GM12878 (cell line): ENCODE results near the gene TMED10. TPM values are rescaled to one million over a fixed set of nuclear protein-coding genes. Genes with fewer than 3 reads are reported as not detected.

Experiments used
- ATAC-seq: fragments of 200-7000 bp; cut with Tn5 transposase; 3 replicates; pipeline ENCODE4 v1.9.1; 2020; ENCODE audit warnings: mild to moderate bottlenecking, moderate library complexity
- BruUV-seq: library from RNA; stranded (reverse); fragments of 400-500 nt; replicated peaks from 2 replicates; lab custom pipeline; 2021; lab: Mats Ljungman, UMichigan
- CTCF ChIA-PET: fragments of 300-600 bp; sonication (Branson Sonifier 250); formaldehyde crosslinking; extraction: SDS; loops from one replicate; lab custom pipeline; 2021; ENCODE audit warnings: inconsistent platforms; lab: Yijun Ruan, JAX
- POLR2A ChIA-PET: fragments of 350-600 bp; formaldehyde crosslinking; extraction: SDS; loops from one replicate; lab custom pipeline; 2021; ENCODE audit warnings: inconsistent platforms; lab: Charles Lee
- RAD21 ChIA-PET: fragments of 300-600 bp; sonication (Branson Sonifier 250); formaldehyde crosslinking; loops from one replicate; lab custom pipeline; 2023; ENCODE audit warnings: antibody characterized with exemption; ENCODE audit not compliant: unreplicated experiment; lab: Charles Lee
- SMC1A ChIA-PET: fragments of 300-600 bp; sonication (Branson Sonifier 250); formaldehyde crosslinking; loops from one replicate; lab custom pipeline; 2023; ENCODE audit not compliant: unreplicated experiment, uncharacterized antibody; lab: Charles Lee
- DNase-seq: peaks from one replicate; pipeline ENCODE4 v3.0.0-alpha.2; 2011; ENCODE audit warnings: low read depth, low spot score
- FAIRE-seq: peaks from 3 replicates; lab custom pipeline; 2011; peaks lifted over from hg19 to GRCh38; lab: Jason Lieb, UNC
- H2AFZ ChIP-seq: 2 replicates; pipeline ENCODE4 v1.6.0; 2011; ENCODE audit warnings: low read depth, low read length, control low read depth; ENCODE audit not compliant: control insufficient read depth
- H3K27ac ChIP-seq: 2 replicates; pipeline ENCODE4 v1.5.1; 2011; ENCODE audit warnings: control low read depth; ENCODE audit not compliant: control insufficient read depth, insufficient read depth
- H3K27me3 ChIP-seq, 2 experiments: replicated peaks in 1 of 2; 2 replicates each; pipeline versions ENCODE4 v1.6.0 to v1.6.1; 2011; ENCODE audit warnings: low read length in 1 of 2; ENCODE audit not compliant: control insufficient read depth in 2 of 2, insufficient read depth in 2 of 2
- H3K36me3 ChIP-seq, 2 experiments: 2 replicates each; pipeline ENCODE4 v1.5.1; 2011; ENCODE audit warnings: low read length in 1 of 2; ENCODE audit not compliant: control insufficient read depth in 2 of 2, insufficient read depth in 2 of 2
- H3K4me1 ChIP-seq: 2 replicates; pipeline ENCODE4 v1.6.1; 2011; ENCODE audit warnings: mild to moderate bottlenecking, low read length, moderate library complexity, mixed read lengths; ENCODE audit not compliant: control insufficient read depth, insufficient read depth
- H3K4me2 ChIP-seq: 2 replicates; pipeline ENCODE4 v1.6.0; 2011; ENCODE audit warnings: control low read depth; ENCODE audit not compliant: control insufficient read depth, insufficient read depth
- H3K4me3 ChIP-seq: fragments of 200-600 bp; sonication (generic); 2 replicates; pipeline ENCODE4 v1.5.1; 2016
- H3K79me2 ChIP-seq: 2 replicates; pipeline ENCODE4 v1.6.0; 2011; ENCODE audit warnings: low read length; ENCODE audit not compliant: control insufficient read depth, insufficient read depth
- H3K9ac ChIP-seq: 2 replicates; pipeline ENCODE4 v1.8.0; 2011; ENCODE audit warnings: low read length, control low read depth, mixed read lengths; ENCODE audit not compliant: control insufficient read depth, insufficient read depth
- H3K9me3 ChIP-seq: replicated peaks from 3 replicates; pipeline ENCODE4 v1.5.1; 2011; ENCODE audit warnings: mild to moderate bottlenecking, low read length; ENCODE audit not compliant: control insufficient read depth, insufficient read depth
- H4K20me1 ChIP-seq: 2 replicates; pipeline ENCODE4 v1.6.0; 2011; ENCODE audit not compliant: control insufficient read depth, insufficient read depth
- ATF2 ChIP-seq: IDR thresholded peaks from 2 replicates; pipeline ENCODE4 v1.6.1; 2012; ENCODE audit warnings: low read length, inconsistent platforms
- EED ChIP-seq: sonication (generic); IDR thresholded peaks from 2 replicates; pipeline ENCODE4 v1.6.1; 2016; ENCODE audit warnings: antibody characterized with exemption, low read depth
- ETV6 ChIP-seq, 2 experiments: fragments of 450-650 bp in 1 of 2; IDR thresholded peaks in 1 of 2; conservative IDR thresholded peaks in 1 of 2; 2 replicates each; pipeline ENCODE4 v1.6.1; 2014; ENCODE audit warnings: antibody characterized with exemption in 1 of 2, borderline replicate concordance in 1 of 2, low read depth in 1 of 2, mild to moderate bottlenecking in 1 of 2, moderate library complexity in 1 of 2
- HCFC1 ChIP-seq: fragments of 150-350 bp; IDR thresholded peaks from 2 replicates; pipeline ENCODE4 v1.6.1; 2014; ENCODE audit warnings: low read length
- IKZF2 ChIP-seq, 2 experiments: fragments of 450-650 bp; IDR thresholded peaks; 2 replicates each; pipeline ENCODE4 v1.6.1; 2017; ENCODE audit warnings: mild to moderate bottlenecking in 2 of 2, moderate library complexity in 2 of 2
- IRF4 ChIP-seq: IDR thresholded peaks from 2 replicates; pipeline ENCODE4 v1.6.1; 2011; ENCODE audit warnings: low read depth, low read length
- KLF5 ChIP-seq: fragments of 450-650 bp; IDR thresholded peaks from 2 replicates; pipeline ENCODE4 v1.6.1; 2014; ENCODE audit warnings: mild to moderate bottlenecking; ENCODE audit not compliant: partially characterized antibody
- LARP7 ChIP-seq: fragments of 450-650 bp; IDR thresholded peaks from 2 replicates; pipeline ENCODE4 v1.6.1; 2017; ENCODE audit warnings: mild to moderate bottlenecking
- NFIC ChIP-seq: IDR thresholded peaks from 2 replicates; pipeline ENCODE4 v1.6.1; 2012; ENCODE audit warnings: low read depth, mild to moderate bottlenecking, inconsistent platforms, low read length, moderate library complexity
- RAD51 ChIP-seq: fragments of 450-650 bp; IDR thresholded peaks from 2 replicates; pipeline ENCODE4 v1.6.1; 2016; ENCODE audit warnings: moderate library complexity, mild to moderate bottlenecking, inconsistent platforms
- RELB ChIP-seq: fragments of 450-650 bp; IDR thresholded peaks from 2 replicates; pipeline ENCODE4 v1.6.1; 2017; ENCODE audit warnings: low read depth, mild to moderate bottlenecking, moderate library complexity
- STAT3 ChIP-seq: IDR thresholded peaks from 2 replicates; pipeline ENCODE4 v1.6.1; 2011; ENCODE audit warnings: low read depth, low read length, improper control_type of control experiment
- SUZ12 ChIP-seq: fragments of 200-600 bp; sonication (generic); IDR thresholded peaks from one replicate; pipeline ENCODE4 v1.6.1; 2018; ENCODE audit warnings: antibody characterized with exemption, mild to moderate bottlenecking; ENCODE audit not compliant: unreplicated experiment
- ZNF622 ChIP-seq: fragments of 450-650 bp; IDR thresholded peaks from 2 replicates; pipeline ENCODE4 v1.6.1; 2017; ENCODE audit warnings: mild to moderate bottlenecking, inconsistent platforms
- WGBS: methylation state at CpG from one replicate; pipeline ENCODE4 v1.1.6; 2016; ENCODE audit warnings: low lambda C conversion rate; ENCODE audit not compliant: insufficient replicate concordance, insufficient coverage; ENCODE audit errors: missing lambda C conversion rate; 5-methylcytosine and 5-hydroxymethylcytosine counted together
- in situ Hi-C: fragments of 300-500 bp; cut with MboI; formaldehyde crosslinking; loops from 9 replicates; pipeline ENCODE4 v1.14.3; 2018; ENCODE audit warnings: mixed read lengths
- intact Hi-C: fragments of 100-400 bp; cut with micrococcal nuclease; formaldehyde crosslinking; loops from one replicate; pipeline ENCODE4 v1.14.2; 2022; ENCODE audit not compliant: unreplicated experiment
- polyA plus RNA-seq, 11 experiments: library from polyadenylated mRNA; depleted of rRNA in 4 of 11; unstranded in 6 of 11; stranded (reverse) in 5 of 11; fragments of >200 nt; fragmentation: Nextera tagmentation in 4 of 11; fragmentation: Illumina TruSeq in 1 of 11; extraction: Ambion mirVana in 4 of 11; extraction: Trizol in 1 of 11; gene quantifications; 1 replicate in 1 of 11; 2 replicates in 10 of 11; pipeline versions ENCODE4 v1.2.1 to v1.2.3, GENCODE V29; 2011 to 2016; ENCODE audit warnings: inconsistent platforms in 2 of 11, missing spikeins in 2 of 11, low read depth in 1 of 11
- total RNA-seq, 4 experiments: library from RNA; depleted of rRNA in 3 of 4; stranded (reverse); fragments of >200 nt in 3 of 4; fragmentation: Illumina TruSeq in 1 of 4; extraction: Trizol in 1 of 4; gene quantifications; 2 replicates each; pipeline versions ENCODE4 v1.2.1 to v1.2.3, GENCODE V29; 2013 to 2021

TMED10 gene
- total and polyA plus RNA-seq, 10 of the 15 experiments (the other 5 are each of a cell fraction or from before 2014, with no cell fraction given) = 99.8 to 270 (median 180) TPM

- H3K4me2 ChIP-seq = no peak overlapping the region
- H3K36me3 ChIP-seq = peaks cover 0 to 2% of the 10 kb centered on the region in 2 experiments; a peak in 1 of 4 replicates
- 81% methylated on average over 3 of the region's 3 CpGs for WGBS
- no TSS peak for BruUV-seq
- no peak overlapping the region for H3K4me3 ChIP-seq
- ChIA-PET POLR2A (no interaction called here), SMC1A (interaction anchor here (1.2 to 1.5 kb wide), 2 partner anchors 12 to 39 kb away, joined by 3 read pairs; no protein-coding TSS in a partner anchor), CTCF (no interaction called here), RAD21 (no interaction called here)
- ATAC-seq = no peak
- intact Hi-C loops (no loop called here), in situ Hi-C loops (no loop called here)
- no peaks in the 10 kb centered on the region for H3K27me3 ChIP-seq
- H3K79me2 ChIP-seq = peaks cover 58% of the 10 kb centered on the region
- no peak overlapping the region for H3K9ac ChIP-seq
- peak; percentile 31 for FAIRE-seq
- DNase-seq = no peak
- H4K20me1 ChIP-seq = no peaks in the 10 kb centered on the region
- no peak overlapping the region for H3K27ac ChIP-seq
- peaks cover 14% of the 10 kb centered on the region for H3K4me1 ChIP-seq
- H3K9me3 ChIP-seq = no peaks in the 10 kb centered on the region
- no peak overlapping the region for H2AFZ ChIP-seq
- TF ChIP-seq SUZ12 (no peak), ZNF622 (no peak), KLF5 (no peak)
Observed at GRCh38 chr14:75162631-75163030, 13.8 kb downstream of the TMED10 start.

GRCh38 chr14:75158843-75159614, 17.4 kb downstream of the TMED10 start:
- H3K9me3 ChIP-seq = no peaks in the 10 kb centered on the region
- FAIRE-seq (peak; percentile 96), DNase-seq (peak; percentile 41), ATAC-seq (peak; percentile 92)
- 0 out of 2 replicates have a peak overlapping the region, but pooled peaks have one; percentile 7 for H3K4me3 ChIP-seq
- ChIA-PET SMC1A (interaction anchor here (1.1 to 1.9 kb wide), 3 partner anchors 15 to 100 kb away, joined by 3 to 8 read pairs (median 7); no protein-coding TSS in a partner anchor), CTCF (interaction anchor here (1.1 kb wide), 1 partner anchor 17 kb away, joined by 3 read pairs; no protein-coding TSS in a partner anchor), POLR2A (no interaction called here), RAD21 (no interaction called here)
- no peak overlapping the region for H2AFZ ChIP-seq
- H3K79me2 ChIP-seq = peaks cover 58% of the 10 kb centered on the region
- peaks cover 14% of the 10 kb centered on the region; the same call in 1 of the 2 replicates for H3K4me1 ChIP-seq
- H3K27ac ChIP-seq = peak overlapping the region; percentile 35
- WGBS = 95% methylated on average over 6 of the region's 6 CpGs
- intact Hi-C loops = no loop called here
- peaks cover 0 to 2% of the 10 kb centered on the region in 2 experiments; a peak in 2 of 4 replicates for H3K36me3 ChIP-seq
- no peak overlapping the region for H3K9ac ChIP-seq
- in situ Hi-C loops = no loop called here
- no TSS peak for BruUV-seq
- H3K4me2 ChIP-seq = peak overlapping the region; percentile 57; the same call in 1 of the 2 replicates
- H4K20me1 ChIP-seq = no peaks in the 10 kb centered on the region
- no peaks in the 10 kb centered on the region for H3K27me3 ChIP-seq
- TF ChIP-seq RAD51 = no peak
- TF ChIP-seq HCFC1 = no peak
- TF ChIP-seq IKZF2 (IDR thresholded peaks at IDR 0.05) = peak in 1 of 2 experiments; percentile 45; a peak in 1 of 4 replicates
- TF ChIP-seq ETV6 (conservative IDR thresholded peaks at IDR 0.05 in 1 of 2, IDR thresholded peaks at IDR 0.05 in 1 of 2; ENCODE audit: borderline replicate concordance in 1 of 2, low read depth in 1 of 2) = peak in 1 of 2 experiments; percentile 49; a peak in 1 of 4 replicates
- peak; percentile 66; the same call in 1 of the 2 replicates for TF ChIP-seq ATF2
- peak; percentile 58; the same call in 1 of the 2 replicates for TF ChIP-seq IRF4
- no peak for TF ChIP-seq RELB
- TF ChIP-seq NFIC = peak; percentile 61; the same call in 1 of the 2 replicates
- TF ChIP-seq EED = peak; percentile 76
- TF ChIP-seq STAT3 = no peak
- TF ChIP-seq LARP7 = no peak
